Gastrocnemius medialis (tissue), 4 donors: ENCODE measurements around the gene MAP2K6.

Experiments used
- POLR2A ChIP-seq, 2 donors: fragments of 450-650 bp; IDR thresholded peaks; one replicate each; pipeline ENCODE4 v1.6.1; 2017; ENCODE audit warnings: antibody characterized with exemption in 2 of 2, mild to moderate bottlenecking in 2 of 2, moderate library complexity in 2 of 2
- TF ChIP-seq, protein P1 (sequence below), 5 experiments: fragments of 450-650 bp in 3 of 5; fragments of 200-600 bp in 2 of 5; sonication (generic) in 2 of 5; IDR thresholded peaks in 4 of 5; conservative IDR thresholded peaks in 1 of 5; 1 replicate in 4 of 5; 2 replicates in 1 of 5; pipeline ENCODE4 v1.5.1; 2016 to 2019; ENCODE audit warnings: antibody characterized with exemption in 5 of 5, mild to moderate bottlenecking in 3 of 5, moderate library complexity in 3 of 5

- TF ChIP-seq, protein P1, sequence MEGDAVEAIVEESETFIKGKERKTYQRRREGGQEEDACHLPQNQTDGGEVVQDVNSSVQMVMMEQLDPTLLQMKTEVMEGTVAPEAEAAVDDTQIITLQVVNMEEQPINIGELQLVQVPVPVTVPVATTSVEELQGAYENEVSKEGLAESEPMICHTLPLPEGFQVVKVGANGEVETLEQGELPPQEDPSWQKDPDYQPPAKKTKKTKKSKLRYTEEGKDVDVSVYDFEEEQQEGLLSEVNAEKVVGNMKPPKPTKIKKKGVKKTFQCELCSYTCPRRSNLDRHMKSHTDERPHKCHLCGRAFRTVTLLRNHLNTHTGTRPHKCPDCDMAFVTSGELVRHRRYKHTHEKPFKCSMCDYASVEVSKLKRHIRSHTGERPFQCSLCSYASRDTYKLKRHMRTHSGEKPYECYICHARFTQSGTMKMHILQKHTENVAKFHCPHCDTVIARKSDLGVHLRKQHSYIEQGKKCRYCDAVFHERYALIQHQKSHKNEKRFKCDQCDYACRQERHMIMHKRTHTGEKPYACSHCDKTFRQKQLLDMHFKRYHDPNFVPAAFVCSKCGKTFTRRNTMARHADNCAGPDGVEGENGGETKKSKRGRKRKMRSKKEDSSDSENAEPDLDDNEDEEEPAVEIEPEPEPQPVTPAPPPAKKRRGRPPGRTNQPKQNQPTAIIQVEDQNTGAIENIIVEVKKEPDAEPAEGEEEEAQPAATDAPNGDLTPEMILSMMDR (IDR thresholded peaks at IDR 0.05 in 4 of 5, conservative IDR thresholded peaks at IDR 0.05 in 1 of 5), result peak in 1 of 5 experiments; percentile 21
- no peak for TF ChIP-seq POLR2A (IDR thresholded peaks at IDR 0.05)
Measured at GRCh38 chr17:69485901-69486643, 71.6 kb downstream of the MAP2K6 start.
